T47D (cell line): Measurements from ENCODE around the gene SEMA3F.
A peak's percentile ranks its signal among the peaks of the same experiment; 100 is the strongest.
"Not testable (repeated sequence)": the region's sequence is repeated elsewhere in the genome, so short reads cannot be mapped to it uniquely, and the experiment has no call there.

Experiments used
- DNase-seq, 2 experiments: peaks; one replicate each; pipeline versions ENCODE4 v3.0.0 to v3.0.0-alpha.2; 2011 to 2012; ENCODE audit warnings: low read depth in 1 of 2, low spot score in 1 of 2
- JUND ChIP-seq: IDR thresholded peaks from 2 replicates; pipeline ENCODE4 v1.6.1; 2012; ENCODE audit warnings: low read depth
- in situ Hi-C: cut with HindIII; loops from 2 replicates; pipeline ENCODE4 v1.10.0; 2016; ENCODE audit warnings: low sequenced_read_pairs, low pct_unique_long_range_greater_than_20kb

Gene SEMA3F

DNA sequence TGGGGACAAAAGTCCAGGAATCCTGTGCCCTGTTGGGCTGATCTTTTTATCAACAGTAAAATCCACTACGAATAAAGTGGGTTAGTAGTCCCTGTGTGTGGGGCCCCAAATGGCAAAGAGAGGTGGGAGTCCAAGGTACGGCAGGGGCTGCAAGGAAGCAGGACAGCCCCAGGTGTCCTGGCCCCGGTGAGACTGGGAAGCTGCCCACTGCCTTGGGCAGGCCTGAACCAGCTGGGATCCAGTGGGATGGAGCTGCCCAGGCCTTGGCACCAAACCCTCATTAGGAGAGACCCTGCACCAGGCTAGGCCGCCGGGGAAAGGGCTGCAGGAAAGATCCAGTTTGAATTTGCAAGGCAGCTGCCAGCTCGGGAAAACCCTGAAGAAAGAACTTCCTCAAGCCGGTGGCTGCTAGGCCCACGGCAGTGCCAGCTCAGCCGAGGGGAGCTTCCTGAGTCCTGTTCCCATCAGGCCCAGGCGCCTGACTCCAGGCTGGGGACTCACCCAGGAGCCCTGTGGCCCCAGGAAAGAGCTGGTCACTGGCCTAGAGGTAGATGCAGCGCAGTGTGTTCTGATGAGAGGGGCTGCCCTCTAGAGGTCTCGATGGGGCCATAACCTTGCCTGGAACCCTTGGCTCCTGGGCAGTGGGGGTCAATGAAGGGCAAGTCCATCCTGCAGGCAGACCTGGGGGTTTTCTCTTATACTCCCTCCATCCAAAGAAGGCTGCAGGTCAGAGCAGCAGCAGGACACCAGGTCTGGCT, 66.5 kb downstream of the SEMA3F start:
- no peak for DNase-seq
- TF ChIP-seq JUND, result no peak
- in situ Hi-C loops, result no loop called here

DNA sequence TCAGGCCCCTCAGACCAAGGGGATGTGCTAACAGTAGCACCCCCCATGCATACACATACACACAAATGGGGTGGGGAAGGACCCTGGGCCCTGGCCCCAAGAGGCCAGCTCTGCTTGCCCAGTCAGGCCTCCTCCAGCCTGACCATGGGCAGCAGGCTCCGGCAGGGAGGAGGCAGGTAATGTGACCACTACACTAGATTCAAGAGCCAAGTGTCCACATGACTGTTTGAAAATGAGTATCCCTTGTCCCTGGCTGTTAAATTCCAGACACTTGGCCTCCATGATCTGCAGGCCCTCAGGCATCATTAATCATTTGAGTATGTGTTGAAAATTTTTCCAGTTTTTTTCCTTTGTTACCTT, 67.0 kb downstream of the SEMA3F start:
- no peak for TF ChIP-seq JUND
- in situ Hi-C loops, result no loop called here

DNA sequence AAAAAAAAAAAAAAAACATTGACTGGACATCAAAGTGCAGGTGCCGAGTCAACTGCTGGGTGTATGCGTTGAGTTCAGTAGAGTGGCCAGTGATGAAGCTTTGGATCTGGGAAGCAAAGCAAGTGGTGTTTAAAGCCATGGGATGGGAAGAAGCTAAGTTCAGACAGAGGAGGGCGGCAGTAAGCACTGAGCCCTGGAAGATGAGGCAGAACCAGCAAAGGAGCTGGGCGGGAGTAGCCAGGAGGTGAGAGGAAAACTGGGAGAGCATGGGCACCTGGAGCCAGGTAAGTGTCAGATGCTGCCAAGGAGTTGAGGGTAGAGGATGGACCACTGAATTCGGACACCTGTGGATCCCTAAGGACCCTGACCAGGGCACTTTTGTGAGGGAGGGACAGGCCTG, 69.5 kb downstream of the SEMA3F start:
- TF ChIP-seq JUND, result no peak
- peak in 1 of 2 experiments; percentile 33 for DNase-seq
- in situ Hi-C loops, result no loop called here

More for the DNA sequence above, 67.0 kb downstream of the SEMA3F start:
- no peak for DNase-seq

DNA sequence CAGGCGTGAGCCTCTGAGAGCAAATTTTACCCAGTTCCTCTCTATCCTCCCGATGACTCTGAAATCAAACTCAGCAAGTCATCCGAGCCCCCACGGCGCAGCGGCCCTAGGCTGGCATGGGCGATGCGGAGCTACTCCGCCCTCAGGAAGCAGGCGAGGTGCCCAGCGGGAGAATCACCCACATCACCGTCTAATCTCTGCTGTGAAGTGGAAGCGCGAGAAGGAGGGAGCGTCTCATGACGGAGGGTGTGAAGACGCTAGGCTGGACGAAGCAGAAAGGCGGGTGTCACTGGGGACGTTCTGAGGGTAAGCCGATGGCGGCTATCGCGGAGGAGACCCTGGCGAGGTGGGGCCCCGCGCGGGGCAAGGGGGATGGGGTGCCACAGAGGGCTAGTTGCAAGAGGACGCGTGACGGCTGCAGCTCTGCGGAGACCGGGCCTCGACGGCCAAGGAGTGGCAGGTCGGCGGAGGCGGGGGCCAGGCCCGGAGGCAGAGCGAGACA, 71.8 kb downstream of the SEMA3F start:
- TF ChIP-seq JUND, result no peak
- in situ Hi-C loops, result no loop called here
- peak in 1 of 2 experiments; percentile 54 for DNase-seq

DNA sequence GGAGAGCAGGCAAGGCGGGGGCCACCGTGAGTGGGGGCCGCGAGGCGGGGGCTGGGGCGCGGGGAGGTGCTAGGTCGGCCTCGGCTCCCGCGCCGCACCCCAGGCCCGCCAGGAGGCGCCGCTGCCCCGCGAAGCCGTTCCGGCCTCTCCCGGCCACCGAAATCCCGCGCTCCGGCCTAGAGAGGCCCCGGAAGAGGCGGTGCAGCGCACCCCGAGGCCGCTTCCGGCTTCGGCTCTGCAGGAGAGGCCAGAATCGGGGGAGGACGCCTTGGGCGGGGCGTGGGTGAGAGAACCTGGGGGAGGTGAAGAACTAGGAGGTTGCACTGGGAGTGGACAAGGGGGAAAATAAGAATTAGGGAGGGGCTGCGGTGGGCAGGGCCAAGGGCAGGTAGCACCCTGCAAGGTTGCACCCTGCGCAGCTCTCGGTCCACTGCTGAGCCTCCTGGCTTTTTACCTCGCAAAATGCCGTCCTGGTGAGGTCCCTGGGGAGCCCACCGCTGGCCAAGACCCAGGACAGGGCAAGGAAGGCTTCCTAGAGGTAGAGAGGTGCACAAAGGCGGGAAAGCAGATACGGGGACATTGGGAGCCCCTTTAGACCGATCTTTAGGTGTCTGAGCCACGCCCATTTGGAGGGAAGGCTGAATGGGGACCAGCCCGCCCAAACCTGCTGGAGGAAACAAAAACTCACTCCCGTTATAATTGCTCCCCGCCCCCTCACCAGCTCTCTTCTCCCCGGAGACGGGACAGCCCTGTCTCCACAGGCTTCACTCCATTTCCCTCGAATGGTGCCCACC, 72.5 kb downstream of the SEMA3F start:
- no peak for TF ChIP-seq JUND
- in situ Hi-C loops, result no loop called here
- DNase-seq, result peak; percentile 80 to 98

GRCh38 chr3:50228184-50228763, 73.2 kb downstream of the SEMA3F start:
- DNase-seq, in situ Hi-C loops: not testable (repeated sequence)

DNA sequence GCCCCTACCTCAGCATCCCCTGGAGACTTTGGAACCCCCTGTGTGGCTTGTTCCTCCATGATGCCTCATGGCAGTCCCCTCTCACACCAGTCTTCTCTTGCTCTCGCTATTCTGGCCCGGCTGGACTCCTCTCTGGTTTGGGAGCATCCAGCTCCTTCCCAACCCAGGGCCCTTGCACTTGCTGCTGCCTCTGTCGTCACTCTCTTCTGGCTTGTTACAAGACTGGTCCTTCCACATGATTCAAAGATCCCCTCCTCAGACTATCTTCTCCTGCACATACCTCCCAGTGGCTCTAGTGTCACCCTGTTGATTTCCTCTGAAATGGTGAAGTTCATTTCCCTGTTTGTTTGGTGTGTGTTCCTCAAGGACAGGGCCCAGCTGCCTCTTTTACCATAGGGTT, 74.4 kb downstream of the SEMA3F start:
- in situ Hi-C loops, result no loop called here
- no peak for TF ChIP-seq JUND
- no peak for DNase-seq

- DNase-seq, result peak in 1 of 2 experiments; percentile 72
- TF ChIP-seq JUND, result no peak
- in situ Hi-C loops, result no loop called here
Measured at GRCh38 chr3:50230104-50230793, 75.1 kb downstream of the SEMA3F start.

DNA sequence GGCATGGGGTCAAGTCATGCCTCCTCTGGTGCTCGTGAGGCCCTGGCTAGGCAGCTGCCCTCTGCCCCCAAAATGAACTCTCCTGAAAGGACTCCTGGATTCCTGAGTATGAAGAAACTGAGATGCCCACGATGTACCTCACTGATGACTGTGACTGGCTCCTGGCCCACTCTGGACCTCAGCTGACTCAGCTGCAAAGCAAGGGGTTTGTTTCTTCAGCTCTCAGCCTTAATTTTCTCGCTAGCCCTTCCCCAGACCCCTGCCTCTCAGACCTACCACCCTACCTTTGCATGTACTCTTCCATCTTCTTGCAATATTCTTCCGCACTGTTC, 75.6 kb downstream of the SEMA3F start:
- no peak for TF ChIP-seq JUND
- in situ Hi-C loops, result no loop called here
- no peak for DNase-seq

- in situ Hi-C loops, result no loop called here
- TF ChIP-seq JUND, result no peak
- no peak for DNase-seq
Measured at GRCh38 chr3:50231581-50231980, 76.5 kb downstream of the SEMA3F start.

- TF ChIP-seq JUND, result no peak
- DNase-seq, result no peak
- in situ Hi-C loops, result no loop called here
Measured at GRCh38 chr3:50232303-50232702, 77.2 kb downstream of the SEMA3F start.

GRCh38 chr3:50233176-50233575, 78.1 kb downstream of the SEMA3F start:
- DNase-seq, result no peak
- TF ChIP-seq JUND, result no peak
- in situ Hi-C loops, result no loop called here
